ENCODE results near the gene ADD2.
"Not testable (repeated sequence)": the region's sequence is repeated elsewhere in the genome, so short reads cannot be mapped to it uniquely, and the experiment has no call there.

Gene ADD2

GRCh38 chr2:70673041-70673647 is 94.9 kb downstream of the ADD2 start:
- no peak for DNase-seq (ENCODE audit: low read depth, low spot score)

GRCh38 chr2:70671092-70671675 is 96.8 kb downstream of the ADD2 start:
- DNase-seq (ENCODE audit: low read depth, low spot score), result no peak

- DNase-seq (ENCODE audit: low read depth, low spot score), result no peak
Observed at GRCh38 chr2:70670626-70671025, 97.4 kb downstream of the ADD2 start.

GRCh38 chr2:70670202-70670601 is 97.8 kb downstream of the ADD2 start:
- DNase-seq (ENCODE audit: low read depth, low spot score), result no peak

GRCh38 chr2:70668911-70669310 is 99.1 kb downstream of the ADD2 start:
- DNase-seq (ENCODE audit: low read depth, low spot score), result no peak

- no peak for DNase-seq (ENCODE audit: low read depth, low spot score)
Observed at GRCh38 chr2:70668432-70668831, 99.6 kb downstream of the ADD2 start.

GRCh38 chr2:70664525-70664924 is 103.5 kb downstream of the ADD2 start:
- no peak for DNase-seq (ENCODE audit: low read depth, low spot score)

- DNase-seq (ENCODE audit: low read depth, low spot score), result no peak
Observed at GRCh38 chr2:70663411-70663810, 104.6 kb downstream of the ADD2 start.

GRCh38 chr2:70659551-70659950 is 108.4 kb downstream of the ADD2 start:
- DNase-seq (ENCODE audit: low read depth, low spot score), result no peak

- no peak for DNase-seq (ENCODE audit: low read depth, low spot score)
Observed at GRCh38 chr2:70658476-70658875, 109.5 kb downstream of the ADD2 start.

- DNase-seq (ENCODE audit: low read depth, low spot score), result no peak
Observed at GRCh38 chr2:70657246-70657645, 110.8 kb downstream of the ADD2 start.

GRCh38 chr2:70656421-70657010 is 111.5 kb downstream of the ADD2 start:
- no peak for DNase-seq (ENCODE audit: low read depth, low spot score)

GRCh38 chr2:70655786-70656185 is 112.2 kb downstream of the ADD2 start:
- DNase-seq (ENCODE audit: low read depth, low spot score), result no peak

GRCh38 chr2:70655211-70655610 is 112.8 kb downstream of the ADD2 start:
- DNase-seq (ENCODE audit: low read depth, low spot score), result not testable (repeated sequence)

GRCh38 chr2:70651727-70652126 is 116.3 kb downstream of the ADD2 start:
- no peak for DNase-seq (ENCODE audit: low read depth, low spot score)

GRCh38 chr2:70651014-70651413 is 117.0 kb downstream of the ADD2 start:
- no peak for DNase-seq (ENCODE audit: low read depth, low spot score)

GRCh38 chr2:70648961-70649360 is 119.0 kb downstream of the ADD2 start:
- no peak for DNase-seq (ENCODE audit: low read depth, low spot score)

- DNase-seq (ENCODE audit: low read depth, low spot score), result peak; percentile 33
Observed at GRCh38 chr2:70647873-70648481, 120.0 kb downstream of the ADD2 start.

GRCh38 chr2:70646420-70646818 is 121.6 kb downstream of the ADD2 start:
- DNase-seq (ENCODE audit: low read depth, low spot score), result no peak

- DNase-seq (ENCODE audit: low read depth, low spot score), result no peak
Observed at GRCh38 chr2:70645733-70646419, 122.1 kb downstream of the ADD2 start.

GRCh38 chr2:70643715-70644114 is 124.3 kb downstream of the ADD2 start:
- DNase-seq (ENCODE audit: low read depth, low spot score), result no peak

GRCh38 chr2:70641263-70641784 is 126.7 kb downstream of the ADD2 start:
- no peak for DNase-seq (ENCODE audit: low read depth, low spot score)
